HG02852 (cell line): ENCODE data around the gene MBD6.
"Not testable (repeated sequence)": the region's sequence is repeated elsewhere in the genome, so short reads cannot be mapped to it uniquely, and the experiment has no call there.

Experiments used
- ATAC-seq: cut with Tn5 transposase; IDR thresholded peaks from one replicate; pipeline ENCODE4 v1.9.1; 2021; ENCODE audit warnings: mild to moderate bottlenecking, moderate library complexity; ENCODE audit not compliant: unreplicated experiment

MBD6 gene

GRCh38 chr12:57513677-57514076, 8.9 kb upstream of the MBD6 start:
- ATAC-seq: not testable (repeated sequence)

GRCh38 chr12:57514246-57514645, 8.4 kb upstream of the MBD6 start:
- not testable (repeated sequence) for ATAC-seq

- no peak for ATAC-seq
Measured at GRCh38 chr12:57514720-57515407, 7.8 kb upstream of the MBD6 start.

- ATAC-seq: no peak
Measured at GRCh38 chr12:57515408-57515933, 7.2 kb upstream of the MBD6 start.

GRCh38 chr12:57515934-57516541, 6.6 kb upstream of the MBD6 start:
- no peak for ATAC-seq

GRCh38 chr12:57516617-57517153, 5.9 kb upstream of the MBD6 start:
- ATAC-seq: no peak

GRCh38 chr12:57517187-57517586, 5.4 kb upstream of the MBD6 start:
- ATAC-seq: no peak

- ATAC-seq: not testable (repeated sequence)
Measured at GRCh38 chr12:57517718-57518117, 4.9 kb upstream of the MBD6 start.

- ATAC-seq: no peak
Measured at GRCh38 chr12:57518176-57518919, 4.3 kb upstream of the MBD6 start.

GRCh38 chr12:57518920-57519795, 3.5 kb upstream of the MBD6 start:
- ATAC-seq: no peak

- ATAC-seq: peak; percentile 1
Measured at GRCh38 chr12:57519796-57520052, 2.9 kb upstream of the MBD6 start.

GRCh38 chr12:57520053-57520818, 2.4 kb upstream of the MBD6 start, which contains the start of gene DDIT3:
Gene DDIT3, minus strand, starts transcription at chr12:57520514. Its CDS starts 3,108 bp downstream, at chr12:57517406.
- ATAC-seq: peak; percentile 64

GRCh38 chr12:57521525-57522010, 1.1 kb upstream of the MBD6 start:
- no peak for ATAC-seq

- ATAC-seq: no peak
Measured at GRCh38 chr12:57522887-57523705, 472 bp downstream of the MBD6 start.

GRCh38 chr12:57523706-57524614, 1.3 kb downstream of the MBD6 start:
- no peak for ATAC-seq

- ATAC-seq: no peak
Measured at GRCh38 chr12:57524814-57525614, 2.4 kb downstream of the MBD6 start.
